RWPE2 (cell line): Measurements from ENCODE around the gene INVS.

Experiments
- ATAC-seq: fragments of 200-7000 bp; cut with Tn5 transposase; 3 replicates; pipeline ENCODE4 v1.9.1; 2021; ENCODE audit warnings: low read depth
- DNase-seq: peaks from one replicate; pipeline ENCODE4 v3.0.0-alpha.2; 2020; ENCODE audit warnings: low spot score
- H3K27ac ChIP-seq: fragments of 450-650 bp; 2 replicates; pipeline ENCODE4 v1.5.1; 2017; ENCODE audit warnings: mild to moderate bottlenecking; ENCODE audit not compliant: poor library complexity, severe bottlenecking
- H3K27me3 ChIP-seq: fragments of 250-450 bp; sonication (Bioruptor Pico); 2 replicates; pipeline ENCODE4 v1.5.1; 2021; ENCODE audit warnings: mild to moderate bottlenecking, moderate library complexity; ENCODE audit not compliant: insufficient read depth, poor library complexity, severe bottlenecking
- H3K36me3 ChIP-seq: fragments of 250-450 bp; sonication (Bioruptor Pico); 2 replicates; pipeline ENCODE4 v1.5.1; 2020; ENCODE audit warnings: low read depth, mild to moderate bottlenecking, moderate library complexity
- H3K4me1 ChIP-seq: fragments of 250-450 bp; sonication (Bioruptor Pico); 2 replicates; pipeline ENCODE4 v1.5.1; 2021; ENCODE audit warnings: mild to moderate bottlenecking, moderate library complexity; ENCODE audit not compliant: insufficient read depth, poor library complexity, severe bottlenecking
- H3K4me3 ChIP-seq: fragments of 250-450 bp; sonication (Bioruptor Pico); 2 replicates; pipeline ENCODE4 v1.5.1; 2021; ENCODE audit warnings: mild to moderate bottlenecking, moderate library complexity; ENCODE audit not compliant: severe bottlenecking
- H3K9me3 ChIP-seq: fragments of 250-450 bp; sonication (Bioruptor Pico); 2 replicates; pipeline ENCODE4 v1.5.1; 2021; ENCODE audit warnings: mild to moderate bottlenecking, moderate library complexity; ENCODE audit not compliant: severe bottlenecking
- TF ChIP-seq, protein P1 (sequence below): fragments of 450-650 bp; IDR thresholded peaks from one replicate; pipeline ENCODE4 v1.5.1; 2017; ENCODE audit warnings: mild to moderate bottlenecking, moderate library complexity; ENCODE audit not compliant: poor library complexity, severe bottlenecking

Gene INVS

DNA sequence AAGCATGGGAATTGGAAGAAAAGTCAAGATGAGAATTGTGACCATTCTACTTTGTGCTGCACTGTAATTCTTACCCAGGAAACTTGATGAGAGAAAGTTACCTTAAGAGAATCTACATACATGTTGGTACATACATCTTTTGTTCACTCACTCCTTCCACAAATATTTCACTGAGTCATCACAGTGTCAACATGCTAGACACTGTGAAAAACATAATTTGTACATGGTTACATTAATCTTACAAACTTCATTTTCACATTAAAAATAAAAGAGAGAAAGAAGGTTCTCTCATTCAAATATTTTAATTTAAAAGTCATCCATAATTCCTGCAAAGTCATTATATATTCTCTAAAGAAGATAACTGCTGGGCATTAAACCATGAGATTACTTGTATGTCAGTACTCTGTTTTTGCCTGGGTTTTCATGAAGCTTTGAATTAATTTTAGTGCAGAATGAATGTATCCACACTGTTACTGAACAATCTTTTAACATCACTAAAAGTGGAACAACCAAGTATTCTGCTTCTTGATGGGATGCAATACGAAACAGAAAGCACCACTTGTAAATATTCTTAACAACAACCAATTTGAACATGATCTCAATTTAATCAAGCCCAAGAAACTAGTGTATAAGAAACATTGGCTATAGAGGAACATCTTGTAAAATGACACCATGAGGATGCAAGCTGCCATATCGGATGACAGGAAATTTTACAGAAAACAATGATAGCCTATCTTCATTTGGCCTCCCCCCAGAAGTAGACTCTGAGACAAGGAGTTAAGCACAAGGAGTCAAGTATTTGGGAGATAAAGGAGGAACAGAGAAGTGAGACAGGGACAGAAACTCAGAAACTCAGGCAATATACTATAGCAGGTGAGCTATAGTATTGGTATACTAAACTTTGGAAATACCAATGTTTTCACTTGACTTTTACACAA, 28.7 kb upstream of the INVS start:
- Histone ChIP-seq H3K9me3 (no peaks in the 10 kb centered on the region), H3K4me1 (peaks cover 21% of the 10 kb centered on the region), H3K36me3 (no peaks in the 10 kb centered on the region), H3K4me3 (no peak overlapping the region), H3K27ac (no peak overlapping the region), H3K27me3 (no peaks in the 10 kb centered on the region)
- ATAC-seq (peak; percentile 74; the same call in 2 of the 3 replicates), DNase-seq (no peak)
- TF ChIP-seq, protein P1, sequence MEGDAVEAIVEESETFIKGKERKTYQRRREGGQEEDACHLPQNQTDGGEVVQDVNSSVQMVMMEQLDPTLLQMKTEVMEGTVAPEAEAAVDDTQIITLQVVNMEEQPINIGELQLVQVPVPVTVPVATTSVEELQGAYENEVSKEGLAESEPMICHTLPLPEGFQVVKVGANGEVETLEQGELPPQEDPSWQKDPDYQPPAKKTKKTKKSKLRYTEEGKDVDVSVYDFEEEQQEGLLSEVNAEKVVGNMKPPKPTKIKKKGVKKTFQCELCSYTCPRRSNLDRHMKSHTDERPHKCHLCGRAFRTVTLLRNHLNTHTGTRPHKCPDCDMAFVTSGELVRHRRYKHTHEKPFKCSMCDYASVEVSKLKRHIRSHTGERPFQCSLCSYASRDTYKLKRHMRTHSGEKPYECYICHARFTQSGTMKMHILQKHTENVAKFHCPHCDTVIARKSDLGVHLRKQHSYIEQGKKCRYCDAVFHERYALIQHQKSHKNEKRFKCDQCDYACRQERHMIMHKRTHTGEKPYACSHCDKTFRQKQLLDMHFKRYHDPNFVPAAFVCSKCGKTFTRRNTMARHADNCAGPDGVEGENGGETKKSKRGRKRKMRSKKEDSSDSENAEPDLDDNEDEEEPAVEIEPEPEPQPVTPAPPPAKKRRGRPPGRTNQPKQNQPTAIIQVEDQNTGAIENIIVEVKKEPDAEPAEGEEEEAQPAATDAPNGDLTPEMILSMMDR, result no peak

DNA sequence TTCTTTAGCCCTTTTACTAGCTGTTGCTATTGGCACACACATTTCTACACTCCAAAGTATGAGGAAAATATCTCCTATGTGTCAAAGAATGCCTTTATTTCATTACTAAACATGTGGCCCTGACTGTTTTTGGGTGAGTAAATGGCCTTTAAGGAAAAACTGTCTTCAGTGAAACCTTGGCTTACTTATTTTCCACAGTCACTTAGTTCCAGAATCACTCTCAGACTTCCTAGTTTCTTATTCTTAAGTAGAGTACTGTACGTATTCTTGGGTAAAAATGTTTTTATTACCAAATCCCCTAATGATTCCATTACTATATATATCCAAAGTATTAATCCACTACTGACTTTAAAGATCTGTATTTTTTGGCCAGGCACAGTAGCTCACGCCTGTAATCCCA, 27.8 kb upstream of the INVS start:
- no peak for ATAC-seq
- Histone ChIP-seq H3K36me3 (no peaks in the 10 kb centered on the region), H3K4me3 (no peak overlapping the region), H3K9me3 (no peaks in the 10 kb centered on the region), H3K27ac (no peak overlapping the region), H3K27me3 (no peaks in the 10 kb centered on the region), H3K4me1 (peaks cover 12% of the 10 kb centered on the region)
- DNase-seq, result no peak
- TF ChIP-seq, protein P1, result no peak

GRCh38 chr9:100072805-100073204, 26.2 kb upstream of the INVS start:
- Histone ChIP-seq H3K4me1 (peaks cover 9% of the 10 kb centered on the region), H3K4me3 (no peak overlapping the region), H3K36me3 (no peaks in the 10 kb centered on the region), H3K27me3 (no peaks in the 10 kb centered on the region), H3K9me3 (no peaks in the 10 kb centered on the region), H3K27ac (no peak overlapping the region)
- TF ChIP-seq, protein P1, result no peak
- no peak for DNase-seq
- no peak for ATAC-seq

DNA sequence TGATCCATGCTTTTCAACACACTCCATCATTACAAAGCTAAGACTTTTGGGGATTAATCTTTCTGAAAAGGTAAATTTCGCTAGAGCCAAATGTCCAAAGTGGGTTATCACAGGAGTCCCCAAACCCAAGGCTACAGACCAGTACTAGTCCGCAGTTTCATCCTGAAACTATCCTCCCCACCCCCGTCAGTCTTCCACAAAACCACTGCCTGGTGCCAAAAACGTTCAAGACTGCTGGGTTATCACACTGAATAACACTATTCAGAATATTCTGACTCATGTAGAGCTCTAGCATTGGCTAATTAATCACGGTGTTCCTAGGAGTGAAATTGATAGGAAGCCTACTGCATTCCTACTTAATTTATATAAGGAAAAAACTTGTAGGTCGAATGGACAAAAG, 24.9 kb upstream of the INVS start:
- no peaks in the 10 kb centered on the region for H3K9me3 ChIP-seq

More for the DNA sequence above, 24.9 kb upstream of the INVS start:
- no peaks in the 10 kb centered on the region for H3K36me3 ChIP-seq
- peaks cover 9% of the 10 kb centered on the region for H3K4me1 ChIP-seq
- no peak overlapping the region for H3K27ac ChIP-seq
- no peak overlapping the region for H3K4me3 ChIP-seq
- TF ChIP-seq, protein P1, result no peak
- no peak for DNase-seq
- H3K27me3 ChIP-seq, result no peaks in the 10 kb centered on the region
- ATAC-seq, result no peak
